ENCODE results near the gene MAPK12. TPM values are rescaled to one million over a fixed set of nuclear protein-coding genes. Genes with fewer than 3 reads are reported as not detected.

The MAPK12 gene
- total and polyA plus RNA-seq, 2 donors (not counting 1 experiment from before 2014, with no cell fraction given), result 6.5 to 7.8 TPM

DNA sequence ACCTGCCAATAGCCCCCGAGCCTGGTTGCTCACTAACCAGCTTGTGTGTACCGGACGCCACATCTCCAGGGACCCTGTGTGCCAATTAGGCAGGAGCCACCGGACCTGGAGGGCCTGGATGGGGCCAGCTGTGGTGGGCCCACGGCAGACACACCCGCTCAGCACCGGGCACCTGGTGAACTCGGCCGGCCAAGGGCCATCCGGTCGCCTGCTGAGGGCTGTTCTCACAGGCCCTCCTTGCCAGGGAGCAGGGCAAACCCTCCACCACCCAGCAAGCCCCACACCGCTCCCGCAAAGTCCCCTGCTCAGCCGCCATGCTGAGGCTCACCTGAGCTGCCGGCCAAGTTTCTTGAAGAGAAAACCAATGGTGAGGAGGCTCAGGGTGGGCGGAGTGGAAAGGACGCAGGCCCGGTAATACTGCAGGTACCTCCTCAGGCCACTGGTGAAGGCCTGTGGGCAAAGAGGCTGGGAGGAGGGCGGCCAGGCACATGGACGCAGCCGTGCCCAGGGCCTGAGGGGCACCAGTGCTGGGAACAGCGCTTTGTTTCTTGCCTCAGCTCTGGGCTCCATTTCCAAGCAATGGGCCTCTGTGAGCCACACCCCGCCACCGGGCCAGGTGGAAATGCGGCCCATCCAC is 33.8 kb downstream of the MAPK12 start:
- intact Hi-C loops (cut with micrococcal nuclease), result no loop called here
- Mint-ChIP-seq H3K9me3 (ENCODE audit: insufficient read depth) (no peaks in the 10 kb centered on the region), H3K4me3 (no peak overlapping the region), H3K27ac (no peak overlapping the region), H3K4me1 (no peaks in the 10 kb centered on the region), H3K27me3 (no peaks in the 10 kb centered on the region)
- DNase-seq (no peak), ATAC-seq (ENCODE audit: low read depth) (no peak)
- Histone ChIP-seq H3K4me3 (ENCODE audit: control extremely low read depth in 1 of 5, extremely low read depth in 1 of 5, insufficient read depth in 1 of 5, low read depth in 2 of 5, low read length in 4 of 5) (no peak overlapping the region), H3K27me3 (replicated peaks in 1 of 4; ENCODE audit: control extremely low read depth in 1 of 4, control insufficient read depth in 3 of 4, insufficient read depth in 4 of 4, low read length in 3 of 4) (no peaks in the 10 kb centered on the region), H3K4me1 (ENCODE audit: control insufficient read depth in 2 of 2, insufficient read depth in 2 of 2, low read length in 2 of 2) (no peaks in the 10 kb centered on the region), H3K9me3 (ENCODE audit: control extremely low read depth in 1 of 3, control insufficient read depth in 2 of 3, insufficient read depth in 1 of 3, low read length in 2 of 3) (no peaks in the 10 kb centered on the region), H3K4me2 (replicated peaks; ENCODE audit: low read depth, low read length, poor library complexity, severe bottlenecking) (no peak overlapping the region), H2AFZ (ENCODE audit: insufficient read depth, low read depth, low read length, poor library complexity, severe bottlenecking) (no peak overlapping the region), H4K20me1 (ENCODE audit: control insufficient read depth, insufficient read depth, low read length, poor library complexity, severe bottlenecking) (peaks cover 33% of the 10 kb centered on the region), H3K36me3 (replicated peaks in 1 of 2; ENCODE audit: control extremely low read depth in 1 of 2, control insufficient read depth in 1 of 2, extremely low read depth in 1 of 2, insufficient read depth in 2 of 2, low read length in 1 of 2) (peaks cover 0 to 52% of the 10 kb centered on the region in 2 experiments), H3K79me2 (ENCODE audit: control insufficient read depth, insufficient read depth, low read length) (peaks cover 35% of the 10 kb centered on the region), H3K9ac (ENCODE audit: low read length) (no peak overlapping the region), H3K27ac (ENCODE audit: low read length in 2 of 2) (no peak overlapping the region)
- TF ChIP-seq, protein P1, sequence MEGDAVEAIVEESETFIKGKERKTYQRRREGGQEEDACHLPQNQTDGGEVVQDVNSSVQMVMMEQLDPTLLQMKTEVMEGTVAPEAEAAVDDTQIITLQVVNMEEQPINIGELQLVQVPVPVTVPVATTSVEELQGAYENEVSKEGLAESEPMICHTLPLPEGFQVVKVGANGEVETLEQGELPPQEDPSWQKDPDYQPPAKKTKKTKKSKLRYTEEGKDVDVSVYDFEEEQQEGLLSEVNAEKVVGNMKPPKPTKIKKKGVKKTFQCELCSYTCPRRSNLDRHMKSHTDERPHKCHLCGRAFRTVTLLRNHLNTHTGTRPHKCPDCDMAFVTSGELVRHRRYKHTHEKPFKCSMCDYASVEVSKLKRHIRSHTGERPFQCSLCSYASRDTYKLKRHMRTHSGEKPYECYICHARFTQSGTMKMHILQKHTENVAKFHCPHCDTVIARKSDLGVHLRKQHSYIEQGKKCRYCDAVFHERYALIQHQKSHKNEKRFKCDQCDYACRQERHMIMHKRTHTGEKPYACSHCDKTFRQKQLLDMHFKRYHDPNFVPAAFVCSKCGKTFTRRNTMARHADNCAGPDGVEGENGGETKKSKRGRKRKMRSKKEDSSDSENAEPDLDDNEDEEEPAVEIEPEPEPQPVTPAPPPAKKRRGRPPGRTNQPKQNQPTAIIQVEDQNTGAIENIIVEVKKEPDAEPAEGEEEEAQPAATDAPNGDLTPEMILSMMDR (IDR thresholded peaks at IDR 0.05), result no peak
- no peak for TF ChIP-seq EZH2 (IDR thresholded peaks at IDR 0.05; ENCODE audit: borderline replicate concordance, insufficient read depth, low read depth, low read length, poor library complexity, severe bottlenecking)
- 97% methylated on average over 23 of the region's 25 CpGs for WGBS (ENCODE audit: insufficient coverage)
- ChIA-PET POLR2A (no interaction called here), CTCF (interaction anchor here (1.3 kb wide), 1 partner anchor 10 kb away, joined by 4 read pairs; no protein-coding TSS in a partner anchor)

DNA sequence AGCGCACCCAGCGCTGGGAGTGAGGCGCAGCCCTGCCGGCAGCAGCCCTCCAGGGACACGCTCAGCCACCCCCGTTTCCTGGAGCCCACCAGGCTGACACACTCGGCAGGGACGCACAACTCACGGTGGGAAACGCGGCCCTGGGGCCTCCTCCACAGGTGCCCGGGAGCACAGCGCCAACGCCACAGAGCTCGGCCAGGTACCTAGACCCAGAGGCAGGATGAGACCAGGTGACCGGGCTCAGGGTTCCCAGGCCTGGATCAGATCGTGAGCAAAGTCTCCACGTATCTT is 34.7 kb downstream of the MAPK12 start:
- peaks cover 35% of the 10 kb centered on the region for H3K79me2 ChIP-seq (ENCODE audit: control insufficient read depth, insufficient read depth, low read length)
- ATAC-seq (ENCODE audit: low read depth) (no peak), DNase-seq (no peak)
- no peak for TF ChIP-seq EZH2 (IDR thresholded peaks at IDR 0.05; ENCODE audit: borderline replicate concordance, insufficient read depth, low read depth, low read length, poor library complexity, severe bottlenecking)
- TF ChIP-seq, protein P1 (IDR thresholded peaks at IDR 0.05), result no peak
- no peak overlapping the region for H3K9ac ChIP-seq (ENCODE audit: low read length)
- 73% methylated on average over 18 of the region's 18 CpGs for WGBS (ENCODE audit: insufficient coverage)
- H3K4me1 Mint-ChIP-seq, result no peaks in the 10 kb centered on the region
- no peaks in the 10 kb centered on the region for H3K27me3 ChIP-seq (replicated peaks in 1 of 4; ENCODE audit: control extremely low read depth in 1 of 4, control insufficient read depth in 3 of 4, insufficient read depth in 4 of 4, low read length in 3 of 4)
- H3K27me3 Mint-ChIP-seq, result no peaks in the 10 kb centered on the region
- intact Hi-C loops (cut with micrococcal nuclease), result no loop called here
- H3K27ac Mint-ChIP-seq, result no peak overlapping the region
- no peaks in the 10 kb centered on the region for H3K9me3 Mint-ChIP-seq (ENCODE audit: insufficient read depth)
- H3K4me2 ChIP-seq (replicated peaks; ENCODE audit: low read depth, low read length, poor library complexity, severe bottlenecking), result no peak overlapping the region
- CTCF ChIA-PET, result interaction anchor here (1.3 kb wide), 1 partner anchor 11 kb away, joined by 4 read pairs; no protein-coding TSS in a partner anchor
- peaks cover 0 to 53% of the 10 kb centered on the region in 2 experiments for H3K36me3 ChIP-seq (replicated peaks in 1 of 2; ENCODE audit: control extremely low read depth in 1 of 2, control insufficient read depth in 1 of 2, extremely low read depth in 1 of 2, insufficient read depth in 2 of 2, low read length in 1 of 2)
- H3K4me3 Mint-ChIP-seq, result no peak overlapping the region
- H4K20me1 ChIP-seq (ENCODE audit: control insufficient read depth, insufficient read depth, low read length, poor library complexity, severe bottlenecking), result peaks cover 33% of the 10 kb centered on the region
- no peak overlapping the region for H2AFZ ChIP-seq (ENCODE audit: insufficient read depth, low read depth, low read length, poor library complexity, severe bottlenecking)
- POLR2A ChIA-PET, result no interaction called here
- H3K9me3 ChIP-seq (ENCODE audit: control extremely low read depth in 1 of 3, control insufficient read depth in 2 of 3, insufficient read depth in 1 of 3, low read length in 2 of 3), result no peaks in the 10 kb centered on the region
- H3K27ac ChIP-seq (ENCODE audit: low read length in 2 of 2), result no peak overlapping the region
- H3K4me1 ChIP-seq (ENCODE audit: control insufficient read depth in 2 of 2, insufficient read depth in 2 of 2, low read length in 2 of 2), result no peaks in the 10 kb centered on the region
- no peak overlapping the region for H3K4me3 ChIP-seq (ENCODE audit: control extremely low read depth in 1 of 5, extremely low read depth in 1 of 5, insufficient read depth in 1 of 5, low read depth in 2 of 5, low read length in 4 of 5)

Data from B cell (primary cell).